Prostate gland (tissue), 2 donors: Measurements from ENCODE around the gene ZSCAN5A. TPM values are rescaled to one million over a fixed set of nuclear protein-coding genes. Genes with fewer than 3 reads are reported as not detected.

Experiments
- DNase-seq: peaks from one replicate; pipeline ENCODE4 v3.0.0-alpha.2; 2019; ENCODE audit warnings: low spot score
- H3K27ac ChIP-seq, 2 donors: fragments of 200-600 bp; sonication (generic); 2 replicates each; pipeline ENCODE4 v1.5.1; 2017 to 2019
- H3K27me3 ChIP-seq: fragments of 200-600 bp; sonication (generic); replicated peaks from 2 replicates; pipeline ENCODE4 v1.5.1; 2019; ENCODE audit not compliant: insufficient read depth
- H3K36me3 ChIP-seq, 2 donors: fragments of 200-600 bp; sonication (generic); 1 replicate in 1 of 2; 2 replicates in 1 of 2; pipeline versions ENCODE4 v1.5.1 to v1.8.1; 2017 to 2019
- H3K4me1 ChIP-seq: fragments of 200-600 bp; sonication (generic); replicated peaks from 2 replicates; pipeline ENCODE4 v1.5.1; 2019
- H3K4me3 ChIP-seq, 2 donors: fragments of 200-600 bp; sonication (generic); 2 replicates each; pipeline ENCODE4 v1.5.1; 2017 to 2019
- H3K9me3 ChIP-seq: fragments of 200-600 bp; sonication (generic); 2 replicates; pipeline ENCODE4 v1.5.1; 2017
- CTCF ChIP-seq, 4 experiments: fragments of 200-600 bp in 2 of 4; fragments of 450-650 bp in 2 of 4; sonication (generic) in 2 of 4; IDR thresholded peaks; 1 replicate in 3 of 4; 2 replicates in 1 of 4; pipeline ENCODE4 v1.5.1; 2016 to 2019; ENCODE audit warnings: antibody characterized with exemption in 4 of 4, mild to moderate bottlenecking in 2 of 4, moderate library complexity in 2 of 4
- POLR2A ChIP-seq: fragments of 450-650 bp; IDR thresholded peaks from one replicate; pipeline ENCODE4 v1.6.1; 2016; ENCODE audit warnings: antibody characterized with exemption, mild to moderate bottlenecking
- POLR2AphosphoS5 ChIP-seq: sonication (generic); formaldehyde crosslinking; IDR thresholded peaks from one replicate; pipeline ENCODE4 v1.6.1; 2017; ENCODE audit warnings: antibody characterized with exemption
- WGBS: methylation state at CpG from one replicate; pipeline ENCODE4 v1.1.5; 2018; 5-methylcytosine and 5-hydroxymethylcytosine counted together
- intact Hi-C: fragments of 100-400 bp; cut with DNase I; formaldehyde crosslinking; loops from one replicate; pipeline ENCODE4 v1.14.2; 2022
- total RNA-seq, 2 donors: library from RNA; depleted of rRNA; stranded (reverse); fragments of >200 nt; gene quantifications; one replicate each; pipeline ENCODE4 v1.1.0, GENCODE V29; 2016

The ZSCAN5A gene
- total RNA-seq, 2 donors from 2014 or later, result 13.3 to 21.9 TPM

DNA sequence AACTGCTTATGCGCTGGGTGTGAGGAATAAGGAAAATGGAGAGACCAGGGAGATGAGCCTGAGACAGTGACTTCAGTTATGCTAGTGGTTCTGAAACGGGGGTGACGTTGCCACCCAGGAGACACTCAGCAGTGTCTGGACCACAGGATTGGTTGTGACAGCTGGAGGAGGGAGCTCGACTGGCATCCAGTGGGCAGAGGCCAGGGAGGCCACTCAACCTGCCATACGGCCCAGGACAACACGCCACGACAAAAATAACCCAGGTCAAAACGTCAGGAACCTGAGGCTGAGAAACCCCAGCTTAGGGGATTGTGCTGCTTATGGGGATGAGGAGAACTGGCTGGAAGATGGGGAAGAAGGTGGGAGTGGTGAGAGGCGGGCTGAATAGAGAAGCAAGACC is 10.4 kb downstream of the ZSCAN5A start:
- Histone ChIP-seq H3K4me1 (no peaks in the 10 kb centered on the region), H3K27me3 (no peaks in the 10 kb centered on the region), H3K36me3 (no peaks in the 10 kb centered on the region), H3K9me3 (no peaks in the 10 kb centered on the region), H3K4me3 (no peak overlapping the region), H3K27ac (no peak overlapping the region)
- WGBS, result 88% methylated on average over 9 of the region's 9 CpGs
- intact Hi-C loops, result no loop called here
- no peak for TF ChIP-seq POLR2A
- DNase-seq, result no peak

- no peak overlapping the region for H3K4me3 ChIP-seq
- 73% methylated on average over 9 of the region's 9 CpGs for WGBS
- DNase-seq, result no peak
- no peak overlapping the region for H3K27ac ChIP-seq
- H3K9me3 ChIP-seq, result no peaks in the 10 kb centered on the region
- no peak for TF ChIP-seq POLR2A
- TF ChIP-seq POLR2AphosphoS5, result no peak
- no peak for TF ChIP-seq CTCF (IDR thresholded peaks at IDR 0.05)
- no peaks in the 10 kb centered on the region for H3K36me3 ChIP-seq
- intact Hi-C loops, result no loop called here
- no peaks in the 10 kb centered on the region for H3K27me3 ChIP-seq
- no peaks in the 10 kb centered on the region for H3K4me1 ChIP-seq
These were observed 12.6 kb downstream of the ZSCAN5A start for GRCh38 chr19:56301886-56302620.

- Histone ChIP-seq H3K9me3 (no peaks in the 10 kb centered on the region), H3K36me3 (no peaks in the 10 kb centered on the region), H3K4me3 (no peak overlapping the region), H3K27me3 (no peaks in the 10 kb centered on the region), H3K4me1 (no peaks in the 10 kb centered on the region), H3K27ac (no peak overlapping the region)
- intact Hi-C loops, result no loop called here
- no peak for DNase-seq
- TF ChIP-seq POLR2AphosphoS5 (no peak), POLR2A (no peak), CTCF (IDR thresholded peaks at IDR 0.05) (no peak)
- WGBS, result 67% methylated on average over 5 of the region's 5 CpGs
These were observed 13.5 kb downstream of the ZSCAN5A start for GRCh38 chr19:56301155-56301554.

DNA sequence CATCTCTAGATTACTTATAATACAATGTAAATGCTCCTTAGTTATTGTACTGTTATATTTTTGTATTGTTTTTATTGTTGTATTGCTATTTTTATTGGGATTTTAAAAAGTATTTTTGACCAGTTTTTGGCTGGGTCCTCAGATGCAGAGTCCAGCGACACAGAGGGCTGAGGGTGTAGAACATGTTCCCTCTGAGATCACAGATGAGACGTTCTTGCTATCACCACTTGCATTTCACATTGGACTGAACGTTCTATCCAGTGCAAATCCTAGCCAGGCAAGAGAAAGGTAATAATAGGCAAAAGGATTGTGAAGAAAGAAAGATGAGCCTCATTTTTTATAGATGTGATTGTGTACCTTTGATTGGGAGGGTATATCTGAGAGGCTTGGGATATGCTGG is 15.0 kb downstream of the ZSCAN5A start:
- no peaks in the 10 kb centered on the region for H3K4me1 ChIP-seq
- no peaks in the 10 kb centered on the region for H3K9me3 ChIP-seq
- intact Hi-C loops, result no loop called here
- DNase-seq, result no peak
- WGBS, result 43% methylated on average over 3 of the region's 3 CpGs
- H3K27me3 ChIP-seq, result no peaks in the 10 kb centered on the region
- H3K36me3 ChIP-seq, result no peaks in the 10 kb centered on the region
- no peak overlapping the region for H3K27ac ChIP-seq
- no peak for TF ChIP-seq CTCF (IDR thresholded peaks at IDR 0.05)
- no peak for TF ChIP-seq POLR2AphosphoS5
- TF ChIP-seq POLR2A, result no peak
- no peak overlapping the region for H3K4me3 ChIP-seq

GRCh38 chr19:56297010-56297409 is 17.6 kb downstream of the ZSCAN5A start:
- DNase-seq, result no peak
- Histone ChIP-seq H3K4me1 (no peaks in the 10 kb centered on the region), H3K27ac (no peak overlapping the region), H3K27me3 (no peaks in the 10 kb centered on the region), H3K4me3 (no peak overlapping the region), H3K36me3 (no peaks in the 10 kb centered on the region), H3K9me3 (no peaks in the 10 kb centered on the region)
- intact Hi-C loops, result no loop called here
- 92% methylated on average over 3 of the region's 3 CpGs for WGBS
- TF ChIP-seq POLR2AphosphoS5 (no peak), CTCF (IDR thresholded peaks at IDR 0.05) (no peak), POLR2A (no peak)
